Memory B cell (primary cell): ENCODE measurements around the gene TEAD1.

Experiments
- ATAC-seq: fragments of 150-1000 bp; cut with Tn5 transposase; 2 replicates; pipeline ENCODE4 v1.10.0; 2021; ENCODE audit warnings: low read depth, mild to moderate bottlenecking, moderate library complexity
- DNase-seq, 2 donors: peaks; one replicate each; pipeline ENCODE4 v3.0.0; 2022; ENCODE audit warnings: low spot score in 2 of 2
- H3K27ac Mint-ChIP-seq: one replicate; pipeline ENCODE4 v1.8.0; 2022; ENCODE audit warnings: mild to moderate bottlenecking, moderate library complexity, mixed read lengths
- H3K27me3 Mint-ChIP-seq: one replicate; pipeline ENCODE4 v1.8.0; 2022; ENCODE audit warnings: mixed read lengths
- H3K36me3 Mint-ChIP-seq: one replicate; pipeline ENCODE4 v1.8.0; 2022; ENCODE audit warnings: mild to moderate bottlenecking, mixed read lengths
- H3K4me1 Mint-ChIP-seq: one replicate; pipeline ENCODE4 v1.8.0; 2022; ENCODE audit warnings: mixed read lengths
- H3K4me3 Mint-ChIP-seq: one replicate; pipeline ENCODE4 v1.8.0; 2022; ENCODE audit warnings: mild to moderate bottlenecking, moderate library complexity, mixed read lengths
- H3K9me3 Mint-ChIP-seq: one replicate; pipeline ENCODE4 v1.8.0; 2022; ENCODE audit warnings: mixed read lengths

TEAD1 gene

GRCh38 chr11:12719221-12719620 lies 45.0 kb downstream of the TEAD1 start:
- Mint-ChIP-seq H3K9me3 (no peaks in the 10 kb centered on the region), H3K27me3 (peaks cover 11% of the 10 kb centered on the region), H3K27ac (no peak overlapping the region), H3K4me3 (no peak overlapping the region), H3K36me3 (no peaks in the 10 kb centered on the region), H3K4me1 (no peaks in the 10 kb centered on the region)
- ATAC-seq (no peak), DNase-seq (no peak)

GRCh38 chr11:12721816-12722604 lies 47.8 kb downstream of the TEAD1 start:
- no peaks in the 10 kb centered on the region for H3K9me3 Mint-ChIP-seq
- no peak for ATAC-seq
- no peak overlapping the region for H3K4me3 Mint-ChIP-seq
- no peak overlapping the region for H3K27ac Mint-ChIP-seq
- no peaks in the 10 kb centered on the region for H3K36me3 Mint-ChIP-seq
- no peak for DNase-seq
- peaks cover 13% of the 10 kb centered on the region for H3K27me3 Mint-ChIP-seq
- no peaks in the 10 kb centered on the region for H3K4me1 Mint-ChIP-seq

GRCh38 chr11:12723421-12724300 lies 49.4 kb downstream of the TEAD1 start:
- Mint-ChIP-seq H3K4me3 (no peak overlapping the region), H3K27ac (no peak overlapping the region), H3K27me3 (peaks cover 13% of the 10 kb centered on the region), H3K9me3 (no peaks in the 10 kb centered on the region), H3K36me3 (no peaks in the 10 kb centered on the region), H3K4me1 (no peaks in the 10 kb centered on the region)
- ATAC-seq (no peak), DNase-seq (no peak)

GRCh38 chr11:12724301-12725054 lies 50.3 kb downstream of the TEAD1 start:
- no peak overlapping the region for H3K27ac Mint-ChIP-seq
- peaks cover 12% of the 10 kb centered on the region for H3K27me3 Mint-ChIP-seq

GRCh38 chr11:12725055-12725862 lies 51.0 kb downstream of the TEAD1 start:
- ATAC-seq, result no peak
- H3K4me3 Mint-ChIP-seq, result no peak overlapping the region
- H3K36me3 Mint-ChIP-seq, result no peaks in the 10 kb centered on the region
- no peaks in the 10 kb centered on the region for H3K9me3 Mint-ChIP-seq
- H3K4me1 Mint-ChIP-seq, result no peaks in the 10 kb centered on the region
- H3K27me3 Mint-ChIP-seq, result peaks cover 10% of the 10 kb centered on the region
- no peak for DNase-seq
- H3K27ac Mint-ChIP-seq, result no peak overlapping the region

More at GRCh38 chr11:12724301-12725054, 50.3 kb downstream of the TEAD1 start:
- Mint-ChIP-seq H3K36me3 (no peaks in the 10 kb centered on the region), H3K4me1 (no peaks in the 10 kb centered on the region), H3K4me3 (no peak overlapping the region), H3K9me3 (no peaks in the 10 kb centered on the region)
- ATAC-seq (no peak), DNase-seq (no peak)

- DNase-seq, result no peak
- peaks cover 6% of the 10 kb centered on the region for H3K27me3 Mint-ChIP-seq
These were observed 51.9 kb downstream of the TEAD1 start for GRCh38 chr11:12725863-12726682.

GRCh38 chr11:12727563-12728211 lies 53.5 kb downstream of the TEAD1 start:
- no peaks in the 10 kb centered on the region for H3K4me1 Mint-ChIP-seq
- no peak overlapping the region for H3K4me3 Mint-ChIP-seq
- peaks cover 6% of the 10 kb centered on the region for H3K27me3 Mint-ChIP-seq
- no peak for DNase-seq
- ATAC-seq, result no peak
- H3K27ac Mint-ChIP-seq, result no peak overlapping the region
- H3K36me3 Mint-ChIP-seq, result no peaks in the 10 kb centered on the region
- no peaks in the 10 kb centered on the region for H3K9me3 Mint-ChIP-seq

More at GRCh38 chr11:12725863-12726682, 51.9 kb downstream of the TEAD1 start:
- Mint-ChIP-seq H3K27ac (no peak overlapping the region), H3K9me3 (no peaks in the 10 kb centered on the region), H3K36me3 (no peaks in the 10 kb centered on the region), H3K4me3 (no peak overlapping the region), H3K4me1 (no peaks in the 10 kb centered on the region)
- ATAC-seq, result no peak

- no peak overlapping the region for H3K27ac Mint-ChIP-seq
- ATAC-seq (no peak), DNase-seq (no peak)
- peaks cover 6% of the 10 kb centered on the region for H3K27me3 Mint-ChIP-seq
- no peak overlapping the region for H3K4me3 Mint-ChIP-seq
- no peaks in the 10 kb centered on the region for H3K36me3 Mint-ChIP-seq
- H3K4me1 Mint-ChIP-seq, result no peaks in the 10 kb centered on the region
- no peaks in the 10 kb centered on the region for H3K9me3 Mint-ChIP-seq
These were observed 54.2 kb downstream of the TEAD1 start for GRCh38 chr11:12728417-12728816.

- Mint-ChIP-seq H3K9me3 (no peaks in the 10 kb centered on the region), H3K27me3 (peaks cover 2% of the 10 kb centered on the region), H3K27ac (no peak overlapping the region), H3K4me1 (no peaks in the 10 kb centered on the region), H3K36me3 (no peaks in the 10 kb centered on the region), H3K4me3 (no peak overlapping the region)
- ATAC-seq (no peak), DNase-seq (no peak)
These were observed 55.7 kb downstream of the TEAD1 start for GRCh38 chr11:12729941-12730340.

- no peaks in the 10 kb centered on the region for H3K9me3 Mint-ChIP-seq
These were observed 57.7 kb downstream of the TEAD1 start for GRCh38 chr11:12731841-12732336.

GRCh38 chr11:12733091-12733490 lies 58.9 kb downstream of the TEAD1 start:
- no peaks in the 10 kb centered on the region for H3K9me3 Mint-ChIP-seq
- no peaks in the 10 kb centered on the region for H3K36me3 Mint-ChIP-seq
- no peak for ATAC-seq
- H3K4me3 Mint-ChIP-seq, result no peak overlapping the region
- no peak for DNase-seq
- H3K27me3 Mint-ChIP-seq, result no peaks in the 10 kb centered on the region
- H3K4me1 Mint-ChIP-seq, result no peaks in the 10 kb centered on the region
- H3K27ac Mint-ChIP-seq, result no peak overlapping the region

More at GRCh38 chr11:12731841-12732336, 57.7 kb downstream of the TEAD1 start:
- H3K4me1 Mint-ChIP-seq, result no peaks in the 10 kb centered on the region
- DNase-seq, result no peak
- no peak overlapping the region for H3K27ac Mint-ChIP-seq
- H3K36me3 Mint-ChIP-seq, result no peaks in the 10 kb centered on the region
- no peak for ATAC-seq
- H3K27me3 Mint-ChIP-seq, result no peaks in the 10 kb centered on the region
- H3K4me3 Mint-ChIP-seq, result no peak overlapping the region

- H3K27me3 Mint-ChIP-seq, result no peaks in the 10 kb centered on the region
- no peaks in the 10 kb centered on the region for H3K4me1 Mint-ChIP-seq
- no peaks in the 10 kb centered on the region for H3K36me3 Mint-ChIP-seq
- no peak overlapping the region for H3K27ac Mint-ChIP-seq
- no peak overlapping the region for H3K4me3 Mint-ChIP-seq
- DNase-seq (no peak), ATAC-seq (no peak)
- peaks cover 1% of the 10 kb centered on the region for H3K9me3 Mint-ChIP-seq
These were observed 60.4 kb downstream of the TEAD1 start for GRCh38 chr11:12734625-12735024.
